ENCODE results near the gene AKR1D1. TPM values are rescaled to one million over a fixed set of nuclear protein-coding genes. Genes with fewer than 3 reads are reported as not detected.
"Not testable (repeated sequence)": the region's sequence is repeated elsewhere in the genome, so short reads cannot be mapped to it uniquely, and the experiment has no call there.

AKR1D1 gene, protein sequence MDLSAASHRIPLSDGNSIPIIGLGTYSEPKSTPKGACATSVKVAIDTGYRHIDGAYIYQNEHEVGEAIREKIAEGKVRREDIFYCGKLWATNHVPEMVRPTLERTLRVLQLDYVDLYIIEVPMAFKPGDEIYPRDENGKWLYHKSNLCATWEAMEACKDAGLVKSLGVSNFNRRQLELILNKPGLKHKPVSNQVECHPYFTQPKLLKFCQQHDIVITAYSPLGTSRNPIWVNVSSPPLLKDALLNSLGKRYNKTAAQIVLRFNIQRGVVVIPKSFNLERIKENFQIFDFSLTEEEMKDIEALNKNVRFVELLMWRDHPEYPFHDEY
- total RNA-seq, result not detected

- no peaks in the 10 kb centered on the region for H3K27me3 Mint-ChIP-seq (ENCODE audit: low read depth)
- no peak within 1 kb of the TSS for H3K27ac Mint-ChIP-seq
- ATAC-seq (replicated peaks in 1 of 2) (no peak), DNase-seq (no peak)
- no peak within 1 kb of the TSS for H3K4me3 Mint-ChIP-seq
- peaks cover 0 to 2% of the 10 kb centered on the region in 2 donors for H3K36me3 Mint-ChIP-seq (ENCODE audit: insufficient read depth in 2 of 2)
- no peaks in the 10 kb centered on the region for H3K4me1 Mint-ChIP-seq (ENCODE audit: low read depth)
- peaks cover 4 to 5% of the 10 kb centered on the region in 2 donors for H3K9me3 Mint-ChIP-seq
Observed at GRCh38 chr7:138076196-138076595, at the start of gene AKR1D1. AKR1D1 (plus strand) TSS chr7:138076459; CDS start chr7:138076519, 60 bp downstream.

GRCh38 chr7:138027100-138027499, 49.2 kb upstream of the AKR1D1 start:
- Mint-ChIP-seq H3K4me1 (ENCODE audit: low read depth) (peaks cover 12% of the 10 kb centered on the region), H3K27me3 (ENCODE audit: low read depth) (peaks cover 6% of the 10 kb centered on the region), H3K27ac (no peak overlapping the region), H3K9me3 (no peaks in the 10 kb centered on the region), H3K4me3 (no peak overlapping the region), H3K36me3 (ENCODE audit: insufficient read depth in 2 of 2) (peaks cover 0 to 6% of the 10 kb centered on the region in 2 donors)
- DNase-seq, result no peak
- no peak for ATAC-seq (replicated peaks in 1 of 2)

DNA sequence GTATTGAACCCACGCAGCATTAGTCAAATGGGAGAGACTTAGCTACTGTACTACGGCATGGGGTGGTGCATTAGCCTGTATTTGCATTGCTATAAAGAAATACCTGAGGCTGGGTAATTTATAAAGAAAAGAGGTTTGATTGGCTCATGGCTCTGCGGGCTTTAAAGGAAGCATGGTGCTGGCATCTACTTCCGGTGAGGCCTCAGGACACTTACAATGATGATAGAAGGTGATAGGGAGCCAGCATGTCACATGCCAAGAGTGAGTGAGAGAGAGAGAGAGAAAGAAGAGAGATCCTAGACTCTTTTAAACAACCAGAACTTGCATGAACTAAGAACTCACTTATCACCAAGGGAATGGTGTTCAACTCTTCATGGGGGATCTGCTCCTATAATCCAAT, 47.1 kb upstream of the AKR1D1 start:
- Mint-ChIP-seq H3K4me3 (no peak overlapping the region), H3K27me3 (ENCODE audit: low read depth) (peaks cover 6% of the 10 kb centered on the region), H3K36me3 (ENCODE audit: insufficient read depth in 2 of 2) (peaks cover 0 to 4% of the 10 kb centered on the region in 2 donors), H3K9me3 (no peaks in the 10 kb centered on the region), H3K27ac (no peak overlapping the region), H3K4me1 (ENCODE audit: low read depth) (peaks cover 13% of the 10 kb centered on the region)
- no peak for ATAC-seq (replicated peaks in 1 of 2)
- no peak for DNase-seq

DNA sequence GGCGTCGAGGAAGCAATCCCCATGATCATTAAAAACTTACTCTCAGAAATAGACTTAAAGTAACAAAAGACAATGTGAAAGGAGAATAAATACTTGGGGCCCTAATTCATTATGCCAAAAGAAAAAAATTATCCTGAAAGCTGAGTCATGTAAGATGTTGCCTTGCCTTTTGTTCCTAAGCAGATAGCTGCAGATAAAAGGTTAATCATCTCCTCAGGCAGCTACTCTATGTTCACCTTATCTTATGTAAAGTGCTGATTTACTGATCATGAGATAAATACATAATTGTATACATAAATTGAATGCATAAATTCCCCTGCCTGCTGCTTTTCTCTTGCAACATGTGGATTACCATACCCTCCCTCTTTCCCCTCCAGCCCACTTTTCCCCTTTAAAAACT, 46.3 kb upstream of the AKR1D1 start:
- Mint-ChIP-seq H3K4me1 (ENCODE audit: low read depth) (peaks cover 11% of the 10 kb centered on the region), H3K27ac (no peak overlapping the region), H3K36me3 (ENCODE audit: insufficient read depth in 2 of 2) (peaks cover 0 to 3% of the 10 kb centered on the region in 2 donors), H3K27me3 (ENCODE audit: low read depth) (peaks cover 6% of the 10 kb centered on the region), H3K4me3 (no peak overlapping the region), H3K9me3 (peaks cover 0 to 1% of the 10 kb centered on the region in 2 donors)
- ATAC-seq (replicated peaks in 1 of 2) (no peak), DNase-seq (no peak)

DNA sequence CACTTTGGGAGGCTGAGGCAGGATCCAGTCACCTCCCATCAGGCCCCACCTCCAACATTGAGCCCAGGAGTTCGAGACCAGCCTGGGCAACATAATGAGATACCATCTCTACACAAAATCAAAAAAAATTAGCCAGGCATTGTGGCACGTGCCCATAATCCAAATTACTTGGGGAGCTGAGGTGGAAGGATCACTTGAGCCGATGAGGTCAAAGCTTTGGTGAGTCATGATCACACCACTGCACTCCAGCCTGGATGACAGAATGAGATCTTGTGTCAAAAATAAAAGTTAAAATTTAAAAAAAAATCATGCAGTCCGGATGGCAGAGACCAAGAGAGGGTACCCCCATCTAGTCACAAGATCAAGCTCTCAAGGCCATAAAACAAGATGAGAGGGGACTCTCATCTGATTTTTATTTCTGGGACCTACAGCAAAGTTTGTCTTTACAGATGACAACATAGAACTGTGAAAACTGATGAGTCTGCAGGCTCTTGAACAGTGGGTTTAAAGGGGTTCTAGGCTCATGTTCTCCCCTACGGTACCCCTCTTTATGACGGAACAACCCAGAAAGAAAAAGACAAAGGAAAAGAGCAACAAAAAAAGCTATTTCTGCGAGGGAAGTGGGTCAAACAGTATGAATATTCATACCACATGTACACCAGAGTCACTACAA, 45.4 kb upstream of the AKR1D1 start:
- peaks cover 11% of the 10 kb centered on the region for H3K4me1 Mint-ChIP-seq (ENCODE audit: low read depth)
- ATAC-seq (replicated peaks in 1 of 2) (no peak), DNase-seq (no peak)
- H3K27ac Mint-ChIP-seq, result no peak overlapping the region
- peaks cover 0 to 3% of the 10 kb centered on the region in 2 donors for H3K9me3 Mint-ChIP-seq
- H3K27me3 Mint-ChIP-seq (ENCODE audit: low read depth), result peaks cover 6% of the 10 kb centered on the region
- peaks cover 0 to 3% of the 10 kb centered on the region in 2 donors for H3K36me3 Mint-ChIP-seq (ENCODE audit: insufficient read depth in 2 of 2)
- no peak overlapping the region for H3K4me3 Mint-ChIP-seq

DNA sequence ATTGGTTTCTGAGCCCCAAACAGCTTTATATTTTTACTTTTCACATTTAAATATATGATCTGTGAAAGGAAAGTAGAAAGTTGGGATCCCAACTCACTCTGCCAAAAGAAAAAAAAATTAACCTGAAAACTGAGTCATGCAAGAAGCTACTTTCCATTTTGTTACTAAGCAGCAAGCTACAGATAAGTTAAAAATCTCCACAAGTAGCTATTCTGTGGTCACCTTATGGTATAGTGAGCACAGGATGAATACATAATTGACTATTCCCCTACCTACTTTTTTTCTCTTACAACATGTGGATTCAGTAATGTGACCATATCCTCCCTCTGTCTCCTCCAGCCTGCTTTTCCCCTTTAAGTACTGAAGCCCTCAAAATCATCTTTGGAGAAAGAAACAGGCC, 44.1 kb upstream of the AKR1D1 start:
- Mint-ChIP-seq H3K4me3 (no peak overlapping the region), H3K36me3 (ENCODE audit: insufficient read depth in 2 of 2) (peaks cover 2 to 3% of the 10 kb centered on the region in 2 donors), H3K27me3 (ENCODE audit: low read depth) (peaks cover 6% of the 10 kb centered on the region), H3K4me1 (ENCODE audit: low read depth) (peaks cover 11% of the 10 kb centered on the region), H3K27ac (no peak overlapping the region), H3K9me3 (peaks cover 2 to 3% of the 10 kb centered on the region in 2 donors)
- DNase-seq (no peak), ATAC-seq (replicated peaks in 1 of 2) (peak in 1 of 2 donors; percentile 32)

DNA sequence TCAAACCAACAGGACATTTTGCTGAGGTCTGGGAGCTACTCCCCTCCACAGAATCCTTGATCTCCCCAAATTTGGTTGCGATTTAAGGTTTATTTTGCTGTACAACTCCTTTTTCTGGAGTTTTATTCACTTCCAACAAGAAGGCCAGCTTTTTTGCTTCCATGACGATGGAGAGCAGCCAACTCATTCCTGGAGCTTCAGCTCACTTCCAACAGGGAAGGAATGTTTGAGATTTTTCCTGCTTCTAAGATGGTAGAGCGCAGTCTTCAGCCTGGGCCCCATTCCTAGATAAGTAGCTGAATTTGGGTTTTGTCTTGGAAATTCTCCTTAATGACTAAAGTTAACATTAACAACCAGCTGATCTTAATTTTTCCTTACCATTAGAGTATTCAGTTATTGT, 43.5 kb upstream of the AKR1D1 start:
- peaks cover 11% of the 10 kb centered on the region for H3K4me1 Mint-ChIP-seq (ENCODE audit: low read depth)
- peaks cover 6% of the 10 kb centered on the region for H3K27me3 Mint-ChIP-seq (ENCODE audit: low read depth)
- H3K36me3 Mint-ChIP-seq (ENCODE audit: insufficient read depth in 2 of 2), result peaks cover 2 to 3% of the 10 kb centered on the region in 2 donors
- H3K27ac Mint-ChIP-seq, result no peak overlapping the region
- peaks cover 2 to 3% of the 10 kb centered on the region in 2 donors for H3K9me3 Mint-ChIP-seq
- ATAC-seq (replicated peaks in 1 of 2) (no peak), DNase-seq (no peak)
- no peak overlapping the region for H3K4me3 Mint-ChIP-seq

GRCh38 chr7:138033241-138033640, 43.0 kb upstream of the AKR1D1 start:
- peaks cover 11% of the 10 kb centered on the region for H3K4me1 Mint-ChIP-seq (ENCODE audit: low read depth)
- no peak for DNase-seq
- H3K4me3 Mint-ChIP-seq, result no peak overlapping the region
- peaks cover 6% of the 10 kb centered on the region for H3K27me3 Mint-ChIP-seq (ENCODE audit: low read depth)
- H3K9me3 Mint-ChIP-seq, result peaks cover 2 to 3% of the 10 kb centered on the region in 2 donors
- H3K27ac Mint-ChIP-seq, result no peak overlapping the region
- no peak for ATAC-seq (replicated peaks in 1 of 2)
- peaks cover 2 to 3% of the 10 kb centered on the region in 2 donors for H3K36me3 Mint-ChIP-seq (ENCODE audit: insufficient read depth in 2 of 2)

GRCh38 chr7:138036135-138036534, 40.1 kb upstream of the AKR1D1 start:
- Mint-ChIP-seq H3K4me3 (no peak overlapping the region), H3K9me3 (peaks cover 2 to 3% of the 10 kb centered on the region in 2 donors), H3K27ac (no peak overlapping the region), H3K27me3 (ENCODE audit: low read depth) (peaks cover 17% of the 10 kb centered on the region), H3K36me3 (ENCODE audit: insufficient read depth in 2 of 2) (peaks cover 3 to 4% of the 10 kb centered on the region in 2 donors), H3K4me1 (ENCODE audit: low read depth) (peaks cover 11% of the 10 kb centered on the region)
- ATAC-seq (replicated peaks in 1 of 2) (no peak), DNase-seq (no peak)

GRCh38 chr7:138040063-138040462, 36.2 kb upstream of the AKR1D1 start:
- DNase-seq; H3K4me1 Mint-ChIP-seq (ENCODE audit: low read depth); H3K36me3 Mint-ChIP-seq (ENCODE audit: insufficient read depth in 2 of 2); ATAC-seq (replicated peaks in 1 of 2); H3K27ac Mint-ChIP-seq; H3K9me3 Mint-ChIP-seq; H3K4me3 Mint-ChIP-seq: not testable (repeated sequence)
- H3K27me3 Mint-ChIP-seq (ENCODE audit: low read depth), result peaks cover 13% of the 10 kb centered on the region

GRCh38 chr7:138044897-138045296, 31.4 kb upstream of the AKR1D1 start:
- H3K9me3 Mint-ChIP-seq, result no peaks in the 10 kb centered on the region
- no peaks in the 10 kb centered on the region for H3K36me3 Mint-ChIP-seq (ENCODE audit: insufficient read depth in 2 of 2)
- no peaks in the 10 kb centered on the region for H3K4me1 Mint-ChIP-seq (ENCODE audit: low read depth)
- DNase-seq (no peak), ATAC-seq (replicated peaks in 1 of 2) (no peak)
- H3K27ac Mint-ChIP-seq, result no peak overlapping the region
- peaks cover 18% of the 10 kb centered on the region for H3K27me3 Mint-ChIP-seq (ENCODE audit: low read depth)
- no peak overlapping the region for H3K4me3 Mint-ChIP-seq

GRCh38 chr7:138047907-138048306, 28.4 kb upstream of the AKR1D1 start:
- no peak for DNase-seq
- no peak overlapping the region for H3K4me3 Mint-ChIP-seq
- peaks cover 2 to 5% of the 10 kb centered on the region in 2 donors for H3K9me3 Mint-ChIP-seq
- no peak overlapping the region for H3K27ac Mint-ChIP-seq
- peaks cover 0 to 1% of the 10 kb centered on the region in 2 donors for H3K36me3 Mint-ChIP-seq (ENCODE audit: insufficient read depth in 2 of 2)
- peaks cover 18% of the 10 kb centered on the region for H3K27me3 Mint-ChIP-seq (ENCODE audit: low read depth)
- H3K4me1 Mint-ChIP-seq (ENCODE audit: low read depth), result no peaks in the 10 kb centered on the region
- no peak for ATAC-seq (replicated peaks in 1 of 2)

DNA sequence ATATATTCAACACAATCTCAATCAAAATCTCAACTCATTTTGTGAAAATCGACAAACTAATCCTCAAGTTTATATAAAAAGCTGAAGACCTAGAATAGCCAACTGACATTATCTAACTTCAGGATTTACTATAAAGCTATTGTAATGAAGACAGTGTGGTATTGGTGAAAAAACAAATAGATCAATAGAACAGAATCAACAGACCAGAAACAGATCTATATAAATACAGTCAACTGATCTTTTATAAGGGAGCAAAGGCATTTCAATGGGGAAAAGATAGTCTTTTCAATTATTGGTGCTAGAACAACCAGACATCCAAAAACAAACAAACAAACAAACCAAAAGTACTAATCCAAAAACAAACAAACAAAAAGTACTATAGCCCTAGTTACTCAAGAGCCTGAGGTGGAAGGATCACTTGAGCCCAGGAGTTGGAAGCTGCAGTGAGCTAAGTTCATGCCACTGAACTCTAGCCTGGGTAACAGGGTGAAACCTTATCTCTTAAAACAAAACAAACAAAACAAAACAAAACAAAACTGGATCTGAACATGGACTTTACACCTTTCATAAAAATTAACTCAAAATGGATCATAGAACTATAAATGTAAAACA, 26.6 kb upstream of the AKR1D1 start:
- DNase-seq, result no peak
- no peak overlapping the region for H3K4me3 Mint-ChIP-seq
- H3K4me1 Mint-ChIP-seq (ENCODE audit: low read depth), result no peaks in the 10 kb centered on the region
- H3K27me3 Mint-ChIP-seq (ENCODE audit: low read depth), result peaks cover 18% of the 10 kb centered on the region
- ATAC-seq (replicated peaks in 1 of 2), result no peak
- peaks cover 2 to 5% of the 10 kb centered on the region in 2 donors for H3K9me3 Mint-ChIP-seq
- no peak overlapping the region for H3K27ac Mint-ChIP-seq
- peaks cover 0 to 1% of the 10 kb centered on the region in 2 donors for H3K36me3 Mint-ChIP-seq (ENCODE audit: insufficient read depth in 2 of 2)

Measured in activated T-cell treated with anti-CD3 and anti-CD28 coated beads, Interleukin-2, amount 50 U/mL, for 72 hours (primary cell).